SK-N-MC (cell line): ENCODE data around the gene GKN1.

Experiments
- DNase-seq: peaks from one replicate; pipeline ENCODE4 v3.0.0-alpha.2; 2011; ENCODE audit warnings: low read depth, low spot score
- H3K27ac ChIP-seq: fragments of 200-600 bp; sonication (generic); 2 replicates; pipeline ENCODE4 v1.5.1; 2016; ENCODE audit warnings: mixed run types
- H3K36me3 ChIP-seq: fragments of 200-600 bp; sonication (generic); 2 replicates; pipeline ENCODE4 v1.6.1; 2017; ENCODE audit warnings: antibody characterized with exemption, low read length, mixed read lengths; ENCODE audit not compliant: insufficient read depth
- H3K4me3 ChIP-seq: fragments of 200-600 bp; sonication (generic); 2 replicates; pipeline ENCODE4 v1.5.1; 2016
- H3K9ac ChIP-seq: fragments of 200-600 bp; sonication (generic); 2 replicates; pipeline ENCODE4 v1.8.0; 2017; ENCODE audit warnings: mixed run types, mixed read lengths; ENCODE audit not compliant: insufficient read length
- H3K9me3 ChIP-seq: fragments of 200-600 bp; sonication (generic); 2 replicates; pipeline ENCODE4 v1.6.1; 2017; ENCODE audit warnings: low read depth, mild to moderate bottlenecking, antibody characterized with exemption, low read length, moderate library complexity, mixed read lengths
- EZH2 ChIP-seq: fragments of 200-600 bp; sonication (generic); IDR thresholded peaks from one replicate; pipeline ENCODE4 v1.6.1; 2017; ENCODE audit warnings: antibody characterized with exemption
- FOXP2 ChIP-seq: optimal IDR thresholded peaks from 2 replicates; pipeline ENCODE3; 2011; ENCODE audit warnings: mild to moderate bottlenecking, moderate library complexity; ENCODE audit not compliant: insufficient read depth; ENCODE audit errors: extremely low read length, control extremely low read depth
- POLR2AphosphoS5 ChIP-seq: IDR thresholded peaks from 2 replicates; pipeline ENCODE4 v1.6.1; 2012; ENCODE audit warnings: mild to moderate bottlenecking, low read depth, low read length, borderline replicate concordance

GKN1 gene

DNA sequence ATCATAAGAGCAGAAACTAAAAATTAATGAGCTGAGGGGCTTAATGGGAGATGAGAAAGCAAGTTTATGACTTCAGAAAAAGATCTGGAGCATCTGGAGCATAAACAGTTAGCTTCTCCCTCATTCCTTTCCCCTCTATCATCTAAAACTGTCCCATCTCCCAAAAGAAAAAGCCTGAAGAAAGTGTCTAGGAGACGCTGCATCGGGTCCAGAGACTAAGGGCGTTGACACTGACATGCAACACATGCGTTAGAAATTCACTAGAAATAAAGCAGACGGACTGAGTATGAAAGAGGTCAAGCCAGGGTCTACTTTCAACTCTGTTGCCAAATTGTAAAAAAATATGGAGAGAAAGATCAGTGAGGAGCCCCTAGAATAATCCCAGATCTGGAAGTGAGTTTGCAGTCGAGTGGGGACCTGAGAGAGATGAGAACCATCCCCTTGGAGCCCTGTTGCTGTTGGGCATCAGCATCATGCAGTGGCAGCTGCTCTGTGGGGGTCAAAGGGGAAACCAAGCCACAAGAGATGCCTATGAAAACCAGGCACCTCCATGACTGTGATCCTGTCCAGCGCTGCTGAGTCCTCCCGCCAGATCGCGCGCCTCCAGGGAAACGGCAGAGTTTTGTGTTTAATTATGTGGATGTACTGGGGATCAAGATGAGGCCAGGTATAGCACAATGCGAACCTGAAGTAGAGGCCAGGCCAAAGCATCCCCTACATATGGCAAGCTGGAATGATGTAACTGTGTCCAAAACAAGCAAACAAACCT, 52.4 kb downstream of the GKN1 start:
- no peak overlapping the region for H3K27ac ChIP-seq
- H3K36me3 ChIP-seq: peaks cover 10% of the 10 kb centered on the region; the same call in 1 of the 2 replicates
- TF ChIP-seq FOXP2 (no peak), POLR2AphosphoS5 (no peak), EZH2 (no peak)
- 0 out of 2 replicates have a peak, but pooled peaks cover 4% of the 10 kb centered on the region for H3K9me3 ChIP-seq
- no peak overlapping the region for H3K9ac ChIP-seq
- H3K4me3 ChIP-seq: no peak overlapping the region
- DNase-seq: no peak
